HL-60 (cell line): ENCODE data around the gene CNOT3.
A peak's percentile ranks its signal among the peaks of the same experiment; 100 is the strongest.

Experiments used
- POLR2AphosphoS5 ChIP-seq: IDR thresholded peaks from 2 replicates; pipeline ENCODE4 v1.6.1; 2012; ENCODE audit warnings: low read depth
- TF ChIP-seq, protein P1 (sequence below): IDR thresholded peaks from one replicate; pipeline ENCODE4 v1.5.1; 2011; ENCODE audit warnings: low read length, control low read depth, inconsistent platforms; ENCODE audit not compliant: insufficient read depth

DNA sequence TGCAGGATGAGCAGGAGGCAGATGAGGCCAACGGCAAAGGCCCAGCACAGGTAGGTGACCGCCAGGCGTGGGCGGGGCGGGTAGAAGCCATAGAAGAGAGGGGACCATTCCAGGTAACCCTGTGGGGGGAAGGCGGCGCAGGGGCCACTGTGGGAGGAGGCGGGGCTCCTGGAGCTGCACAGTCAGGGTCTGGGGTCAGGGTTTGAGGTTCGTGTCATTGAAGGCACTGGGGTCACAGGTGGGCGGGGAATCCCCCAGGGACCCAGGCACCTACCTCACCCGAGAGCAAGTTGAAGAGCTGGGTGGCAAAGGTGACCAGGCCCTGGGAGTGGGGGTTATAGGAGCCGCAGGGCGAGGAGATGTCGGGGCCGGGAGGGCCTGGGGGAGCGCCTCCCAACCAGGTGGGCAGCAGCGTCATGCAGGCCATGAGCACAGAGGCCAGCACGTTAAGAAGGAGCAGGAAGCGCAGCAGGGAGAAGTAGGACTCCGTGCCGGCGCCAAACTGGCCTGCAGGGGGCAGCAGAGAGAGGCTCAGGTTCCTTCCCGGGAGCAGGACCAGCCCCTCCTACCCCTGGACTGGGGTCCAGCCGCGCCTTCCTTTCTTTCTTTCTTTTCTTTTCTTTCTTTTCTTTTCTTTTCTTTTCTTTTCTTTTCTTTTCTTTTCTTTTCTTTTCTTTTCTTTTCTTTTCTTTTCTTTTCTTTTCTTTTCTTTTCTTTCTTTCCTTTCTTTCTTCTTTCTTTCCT, 30.8 kb downstream of the CNOT3 start:
- TF ChIP-seq POLR2AphosphoS5 = no peak
- TF ChIP-seq, protein P1, sequence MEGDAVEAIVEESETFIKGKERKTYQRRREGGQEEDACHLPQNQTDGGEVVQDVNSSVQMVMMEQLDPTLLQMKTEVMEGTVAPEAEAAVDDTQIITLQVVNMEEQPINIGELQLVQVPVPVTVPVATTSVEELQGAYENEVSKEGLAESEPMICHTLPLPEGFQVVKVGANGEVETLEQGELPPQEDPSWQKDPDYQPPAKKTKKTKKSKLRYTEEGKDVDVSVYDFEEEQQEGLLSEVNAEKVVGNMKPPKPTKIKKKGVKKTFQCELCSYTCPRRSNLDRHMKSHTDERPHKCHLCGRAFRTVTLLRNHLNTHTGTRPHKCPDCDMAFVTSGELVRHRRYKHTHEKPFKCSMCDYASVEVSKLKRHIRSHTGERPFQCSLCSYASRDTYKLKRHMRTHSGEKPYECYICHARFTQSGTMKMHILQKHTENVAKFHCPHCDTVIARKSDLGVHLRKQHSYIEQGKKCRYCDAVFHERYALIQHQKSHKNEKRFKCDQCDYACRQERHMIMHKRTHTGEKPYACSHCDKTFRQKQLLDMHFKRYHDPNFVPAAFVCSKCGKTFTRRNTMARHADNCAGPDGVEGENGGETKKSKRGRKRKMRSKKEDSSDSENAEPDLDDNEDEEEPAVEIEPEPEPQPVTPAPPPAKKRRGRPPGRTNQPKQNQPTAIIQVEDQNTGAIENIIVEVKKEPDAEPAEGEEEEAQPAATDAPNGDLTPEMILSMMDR = peak; percentile 83
